GM12891 (cell line): ENCODE results near the gene MOGAT2.
A peak's percentile ranks its signal among the peaks of the same experiment; 100 is the strongest.

Experiments used
- PAX5 ChIP-seq: IDR thresholded peaks from 2 replicates; pipeline ENCODE4 v1.6.1; 2011; ENCODE audit warnings: low read length, moderate library complexity, mild to moderate bottlenecking; ENCODE audit not compliant: insufficient read depth, severe bottlenecking
- POLR2A ChIP-seq: IDR thresholded peaks from 2 replicates; pipeline ENCODE4 v1.6.1; 2011; ENCODE audit warnings: low read depth, low read length, control low read depth
- POLR2AphosphoS5 ChIP-seq: IDR thresholded peaks from 2 replicates; pipeline ENCODE4 v1.6.1; 2011; ENCODE audit warnings: low read depth, low read length, control low read depth
- SPI1 ChIP-seq: IDR thresholded peaks from 2 replicates; pipeline ENCODE4 v1.6.1; 2011; ENCODE audit warnings: low read depth, low read length, control low read depth
- TAF1 ChIP-seq: IDR thresholded peaks from 2 replicates; pipeline ENCODE4 v1.6.1; 2011; ENCODE audit warnings: low read depth, low read length, control low read depth

DNA sequence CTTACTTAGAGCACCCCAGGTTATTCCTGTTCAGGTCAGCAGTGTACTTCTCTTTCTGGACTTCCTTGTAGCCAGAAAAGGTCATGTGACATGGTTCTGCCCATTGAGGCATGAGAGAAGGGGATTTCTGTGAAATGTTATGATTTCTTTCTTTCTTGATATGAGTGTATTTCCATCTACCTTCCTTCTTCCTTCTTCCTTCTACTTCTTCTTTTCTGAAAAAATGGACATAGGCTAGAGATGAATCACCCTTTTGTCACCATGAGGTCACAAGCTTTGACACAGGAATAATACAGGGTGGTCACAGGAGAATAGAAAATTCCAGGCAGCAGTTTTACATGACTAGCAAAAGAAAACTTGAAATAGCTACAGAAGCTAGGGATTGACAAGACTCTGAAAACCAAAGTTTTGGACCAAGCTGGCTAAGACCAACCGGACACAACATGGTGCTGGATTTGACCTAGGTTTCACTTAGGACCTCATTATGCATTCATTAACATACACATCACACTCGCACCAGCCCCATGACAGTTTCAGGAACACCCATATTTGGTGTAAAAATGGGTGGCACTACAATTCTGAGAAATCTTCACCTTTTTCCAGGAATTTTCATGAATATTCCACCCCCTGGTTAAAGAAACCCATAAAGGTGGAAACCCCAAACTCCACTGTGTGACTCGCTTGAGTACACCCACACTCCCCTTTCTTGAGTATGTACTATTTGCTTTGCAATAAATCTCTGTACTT, 27.6 kb upstream of the MOGAT2 start:
- TF ChIP-seq POLR2A (no peak), TAF1 (no peak), POLR2AphosphoS5 (no peak), PAX5 (peak; percentile 23), SPI1 (peak; percentile 58; the same call in 1 of the 2 replicates)
